Measurements from ENCODE around the gene KDM7A.
A peak's percentile ranks its signal among the peaks of the same experiment; 100 is the strongest.

KDM7A gene

GRCh38 chr7:140069298-140069949, 107.4 kb downstream of the KDM7A start:
- TF ChIP-seq, protein P1, sequence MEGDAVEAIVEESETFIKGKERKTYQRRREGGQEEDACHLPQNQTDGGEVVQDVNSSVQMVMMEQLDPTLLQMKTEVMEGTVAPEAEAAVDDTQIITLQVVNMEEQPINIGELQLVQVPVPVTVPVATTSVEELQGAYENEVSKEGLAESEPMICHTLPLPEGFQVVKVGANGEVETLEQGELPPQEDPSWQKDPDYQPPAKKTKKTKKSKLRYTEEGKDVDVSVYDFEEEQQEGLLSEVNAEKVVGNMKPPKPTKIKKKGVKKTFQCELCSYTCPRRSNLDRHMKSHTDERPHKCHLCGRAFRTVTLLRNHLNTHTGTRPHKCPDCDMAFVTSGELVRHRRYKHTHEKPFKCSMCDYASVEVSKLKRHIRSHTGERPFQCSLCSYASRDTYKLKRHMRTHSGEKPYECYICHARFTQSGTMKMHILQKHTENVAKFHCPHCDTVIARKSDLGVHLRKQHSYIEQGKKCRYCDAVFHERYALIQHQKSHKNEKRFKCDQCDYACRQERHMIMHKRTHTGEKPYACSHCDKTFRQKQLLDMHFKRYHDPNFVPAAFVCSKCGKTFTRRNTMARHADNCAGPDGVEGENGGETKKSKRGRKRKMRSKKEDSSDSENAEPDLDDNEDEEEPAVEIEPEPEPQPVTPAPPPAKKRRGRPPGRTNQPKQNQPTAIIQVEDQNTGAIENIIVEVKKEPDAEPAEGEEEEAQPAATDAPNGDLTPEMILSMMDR (IDR thresholded peaks at IDR 0.05): no peak

- TF ChIP-seq, protein P1 (IDR thresholded peaks at IDR 0.05): no peak
These were observed 108.8 kb downstream of the KDM7A start for GRCh38 chr7:140068033-140068432.

- TF ChIP-seq, protein P1 (IDR thresholded peaks at IDR 0.05): no peak
These were observed 109.7 kb downstream of the KDM7A start for GRCh38 chr7:140067052-140067451.

GRCh38 chr7:140062528-140063299, 114.1 kb downstream of the KDM7A start, which contains the start of gene PARP12:
Gene PARP12, minus strand, starts transcription at chr7:140062951. Its CDS starts 104 bp downstream, at chr7:140062847.
- TF ChIP-seq, protein P1 (IDR thresholded peaks at IDR 0.05): peak; percentile 16; the same call in 1 of the 2 replicates

DNA sequence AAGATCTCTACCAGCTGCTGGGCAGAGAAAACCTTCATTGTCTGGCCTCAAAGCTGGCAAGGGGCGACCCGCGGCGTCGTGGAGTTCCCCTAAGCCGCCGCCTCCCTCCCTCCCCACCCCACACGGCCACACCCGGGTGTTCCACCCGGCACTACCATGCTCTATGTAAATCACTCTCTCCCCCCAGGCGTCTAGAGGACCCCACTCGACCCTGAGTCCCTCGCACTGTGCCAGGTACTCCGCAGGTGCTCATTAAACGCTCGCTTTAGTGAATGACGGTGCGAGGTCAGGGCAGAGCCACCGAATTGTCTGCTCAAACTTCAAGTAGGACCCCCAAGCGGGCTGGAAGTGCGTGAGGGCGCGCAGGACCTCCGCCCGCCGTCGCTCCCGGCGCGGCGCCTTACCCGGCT, 114.7 kb downstream of the KDM7A start:
- TF ChIP-seq, protein P1 (IDR thresholded peaks at IDR 0.05): no peak

DNA sequence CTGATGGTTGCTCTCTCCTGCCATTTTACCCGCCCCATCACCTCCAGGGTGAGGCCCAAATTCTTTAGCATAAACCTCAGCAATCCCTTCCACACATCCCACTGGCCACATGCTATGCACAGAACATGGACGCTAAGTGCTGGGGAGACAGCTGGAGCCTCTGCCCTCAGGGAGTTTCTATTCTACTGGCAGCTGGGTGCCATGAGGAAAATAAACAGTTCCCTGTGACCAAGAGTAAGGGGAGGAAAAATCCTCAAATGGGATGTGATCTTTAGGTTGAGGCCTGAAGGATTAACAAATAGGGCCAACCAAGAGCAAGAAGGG, 115.2 kb downstream of the KDM7A start:
- TF ChIP-seq, protein P1 (IDR thresholded peaks at IDR 0.05): no peak

DNA sequence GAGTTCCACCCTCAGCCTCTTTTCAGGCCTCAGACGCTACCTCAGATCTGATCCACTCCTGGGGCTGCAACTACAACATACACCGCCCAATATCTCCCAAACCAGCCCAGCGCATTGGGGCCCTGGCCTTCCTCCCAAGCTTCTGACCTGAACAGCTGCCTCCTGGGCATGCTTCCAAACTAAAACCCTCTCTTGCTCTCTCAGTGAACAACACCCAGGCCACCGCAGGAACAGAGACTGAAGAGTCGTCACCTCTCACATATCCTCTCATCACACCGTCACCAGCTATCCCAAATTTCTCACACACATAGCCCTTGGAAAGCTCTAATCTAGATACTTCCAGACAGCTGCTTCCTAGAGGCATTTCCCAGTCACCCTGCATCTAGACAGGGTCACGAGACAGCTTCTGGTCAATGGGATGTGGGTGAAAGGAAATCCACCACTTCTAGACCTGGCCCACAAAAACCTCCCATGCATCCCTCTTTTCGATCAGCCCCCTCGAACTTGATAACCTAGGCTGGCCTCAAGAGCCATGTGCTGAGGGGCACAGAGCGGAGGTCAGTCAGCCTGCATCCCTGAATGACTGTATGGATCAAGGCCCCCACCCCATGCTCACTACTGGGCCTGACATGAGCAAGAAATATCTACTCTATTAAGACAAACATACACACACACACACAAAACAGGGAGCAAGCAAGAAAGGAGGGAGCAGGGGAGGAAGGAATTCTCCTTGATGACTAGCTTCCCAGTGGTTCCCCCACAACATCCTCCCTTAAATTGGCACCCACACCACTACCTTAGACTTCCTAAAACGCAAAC, 115.8 kb downstream of the KDM7A start:
- TF ChIP-seq, protein P1 (IDR thresholded peaks at IDR 0.05): no peak

Data from LNCAP (cell line).